H9 (cell line): ENCODE results near the gene NCEH1. TPM values are rescaled to one million over a fixed set of nuclear protein-coding genes. Genes with fewer than 3 reads are reported as not detected.

Experiments used
- DNase-seq: peaks from one replicate; pipeline ENCODE4 v3.0.0-alpha.2; 2017
- H2AFZ ChIP-seq: one replicate; pipeline ENCODE4 v1.6.1; 2013; ENCODE audit warnings: mild to moderate bottlenecking, low read length, control low read depth, moderate library complexity
- H2AK5ac ChIP-seq: 2 replicates; pipeline ENCODE4 v1.6.1; 2013; ENCODE audit warnings: low read length, control low read depth, mixed read lengths; ENCODE audit not compliant: insufficient read length
- H2BK120ac ChIP-seq: one replicate; pipeline ENCODE4 v1.6.1; 2013; ENCODE audit warnings: low read depth, mild to moderate bottlenecking, low read length, control low read depth, inconsistent platforms; ENCODE audit not compliant: poor library complexity, severe bottlenecking
- H2BK12ac ChIP-seq: 2 replicates; pipeline ENCODE4 v1.6.1; 2013; ENCODE audit warnings: low read length, control low read depth, mixed read lengths, low read depth; ENCODE audit not compliant: insufficient read length
- H2BK15ac ChIP-seq: 2 replicates; pipeline ENCODE4 v1.6.1; 2013; ENCODE audit warnings: low read depth, low read length, control low read depth
- H2BK20ac ChIP-seq: one replicate; pipeline ENCODE4 v1.6.1; 2013; ENCODE audit warnings: low read depth, mild to moderate bottlenecking, low read length, control low read depth, inconsistent platforms; ENCODE audit not compliant: poor library complexity, severe bottlenecking
- H2BK5ac ChIP-seq: 2 replicates; pipeline ENCODE4 v1.6.1; 2013; ENCODE audit warnings: low read length, control low read depth, mixed read lengths; ENCODE audit not compliant: insufficient read length
- H3K14ac ChIP-seq: 2 replicates; pipeline ENCODE4 v1.6.1; 2013; ENCODE audit warnings: low read length, control low read depth; ENCODE audit not compliant: insufficient read depth
- H3K18ac ChIP-seq: 2 replicates; pipeline ENCODE4 v1.6.1; 2013; ENCODE audit warnings: low read depth, mild to moderate bottlenecking, mixed read lengths, low read length, control low read depth; ENCODE audit not compliant: insufficient read length
- H3K23ac ChIP-seq: 2 replicates; pipeline ENCODE4 v1.6.1; 2013; ENCODE audit warnings: low read length, control low read depth, mixed read lengths, low read depth; ENCODE audit not compliant: insufficient read length
- H3K23me2 ChIP-seq: 2 replicates; pipeline ENCODE4 v1.6.1; 2013; ENCODE audit warnings: low read depth, mild to moderate bottlenecking, mixed read lengths, low read length, control low read depth; ENCODE audit not compliant: insufficient read length, poor library complexity, severe bottlenecking
- H3K27ac ChIP-seq: 2 replicates; pipeline ENCODE4 v1.5.1; 2013; ENCODE audit warnings: low read length, control low read depth, mixed read lengths, low read depth; ENCODE audit not compliant: insufficient read length
- H3K27me3 ChIP-seq: 2 replicates; pipeline ENCODE4 v1.6.1; 2013; ENCODE audit warnings: low read length, control low read depth, inconsistent platforms; ENCODE audit not compliant: insufficient read depth
- H3K4ac ChIP-seq: 2 replicates; pipeline ENCODE4 v1.6.1; 2013; ENCODE audit warnings: low read depth, mild to moderate bottlenecking, control low read depth, inconsistent platforms, low read length, moderate library complexity
- H3K4me1 ChIP-seq: 2 replicates; pipeline ENCODE4 v1.6.1; 2013; ENCODE audit warnings: low read length, control low read depth, inconsistent platforms; ENCODE audit not compliant: insufficient read depth
- H3K4me2 ChIP-seq: 2 replicates; pipeline ENCODE4 v1.6.1; 2013; ENCODE audit warnings: low read length, control low read depth, mixed read lengths; ENCODE audit not compliant: insufficient read length, insufficient read depth
- H3K56ac ChIP-seq: 2 replicates; pipeline ENCODE4 v1.6.1; 2013; ENCODE audit warnings: low read depth, mild to moderate bottlenecking, mixed read lengths, low read length, control low read depth; ENCODE audit not compliant: insufficient read length
- H3K79me1 ChIP-seq: 2 replicates; pipeline ENCODE4 v1.6.1; 2013; ENCODE audit warnings: low read depth, mild to moderate bottlenecking, moderate library complexity, low read length, control low read depth, inconsistent platforms; ENCODE audit not compliant: insufficient read depth, poor library complexity, severe bottlenecking
- H3K79me2 ChIP-seq: 2 replicates; pipeline ENCODE4 v1.6.1; 2013; ENCODE audit warnings: low read length, control low read depth, inconsistent platforms; ENCODE audit not compliant: insufficient read depth
- H3K9ac ChIP-seq: 2 replicates; pipeline ENCODE4 v1.6.1; 2013; ENCODE audit warnings: low read length, control low read depth, mixed read lengths; ENCODE audit not compliant: insufficient read length; ENCODE audit errors: extremely low read depth
- H3K9me3 ChIP-seq: one replicate; pipeline ENCODE4 v1.6.1; 2013; ENCODE audit warnings: low read depth, low read length, inconsistent platforms; ENCODE audit not compliant: control insufficient read depth
- H3T11ph ChIP-seq: one replicate; pipeline ENCODE4 v1.6.1; 2013; ENCODE audit warnings: mild to moderate bottlenecking, low read length, control low read depth, inconsistent platforms
- H4K20me1 ChIP-seq: one replicate; pipeline ENCODE4 v1.6.1; 2013; ENCODE audit not compliant: control insufficient read depth, insufficient read length, insufficient read depth
- H4K5ac ChIP-seq: 2 replicates; pipeline ENCODE4 v1.6.1; 2013; ENCODE audit warnings: low read depth, mild to moderate bottlenecking, mixed read lengths, low read length, control low read depth; ENCODE audit not compliant: insufficient read length
- H4K8ac ChIP-seq: replicated peaks from 2 replicates; pipeline ENCODE4 v1.6.1; 2013; ENCODE audit warnings: low read length, control low read depth, mixed read lengths, low read depth; ENCODE audit not compliant: insufficient read length
- H4K91ac ChIP-seq: 2 replicates; pipeline ENCODE4 v1.6.1; 2013; ENCODE audit warnings: low read depth, mild to moderate bottlenecking, moderate library complexity, mixed read lengths, low read length, control low read depth; ENCODE audit not compliant: insufficient read length
- H3K27ac Mint-ChIP-seq, 3 experiments: 2 replicates in 2 of 3; 3 replicates in 1 of 3; pipeline ENCODE4 v1.8.0; 2020 to 2021; ENCODE audit warnings: mixed read lengths in 3 of 3, mild to moderate bottlenecking in 1 of 3, moderate library complexity in 1 of 3
- H3K27me3 Mint-ChIP-seq: 2 replicates; pipeline ENCODE4 v1.8.0; 2021; ENCODE audit warnings: low read depth, mild to moderate bottlenecking, moderate library complexity, mixed read lengths
- H3K36me3 Mint-ChIP-seq, 3 experiments: 2 replicates in 2 of 3; 3 replicates in 1 of 3; pipeline ENCODE4 v1.8.0; 2020 to 2021; ENCODE audit warnings: low read depth in 3 of 3, mixed read lengths in 3 of 3; ENCODE audit not compliant: insufficient read depth in 1 of 3
- H3K4me1 Mint-ChIP-seq, 2 experiments: 2 replicates each; pipeline ENCODE4 v1.8.0; 2020; ENCODE audit warnings: mixed read lengths in 2 of 2
- H3K4me3 Mint-ChIP-seq, 2 experiments: 2 replicates in 1 of 2; 3 replicates in 1 of 2; pipeline ENCODE4 v1.8.0; 2020 to 2021; ENCODE audit warnings: mild to moderate bottlenecking in 2 of 2, mixed read lengths in 2 of 2, moderate library complexity in 1 of 2
- H3K9me3 Mint-ChIP-seq, 2 experiments: 2 replicates in 1 of 2; 3 replicates in 1 of 2; pipeline ENCODE4 v1.8.0; 2020; ENCODE audit warnings: mild to moderate bottlenecking in 2 of 2, mixed read lengths in 2 of 2, moderate library complexity in 1 of 2
- WGBS: extraction: QIAGEN DNeasy Blood & Tissue Kit; methylation state at CpG from one replicate; pipeline ENCODE4 v1.1.7; 2013; ENCODE audit warnings: missing lambda C conversion rate, low lambda C conversion rate, mixed read lengths; ENCODE audit not compliant: insufficient read length; ENCODE audit errors: extremely low coverage; 5-methylcytosine and 5-hydroxymethylcytosine counted together
- total RNA-seq: library from RNA; stranded (reverse); gene quantifications from 2 replicates; pipeline ENCODE4 v1.2.1, GENCODE V29; 2021
- TF ChIP-seq, protein P1 (sequence below): fragments of 200-600 bp; sonication (generic); conservative IDR thresholded peaks from 3 replicates; pipeline ENCODE4 v1.8.0; 2021; ENCODE audit warnings: antibody characterized with exemption, mild to moderate bottlenecking

The NCEH1 gene
- total RNA-seq, 1 experiment from 2014 or later = 2.3 TPM

DNA sequence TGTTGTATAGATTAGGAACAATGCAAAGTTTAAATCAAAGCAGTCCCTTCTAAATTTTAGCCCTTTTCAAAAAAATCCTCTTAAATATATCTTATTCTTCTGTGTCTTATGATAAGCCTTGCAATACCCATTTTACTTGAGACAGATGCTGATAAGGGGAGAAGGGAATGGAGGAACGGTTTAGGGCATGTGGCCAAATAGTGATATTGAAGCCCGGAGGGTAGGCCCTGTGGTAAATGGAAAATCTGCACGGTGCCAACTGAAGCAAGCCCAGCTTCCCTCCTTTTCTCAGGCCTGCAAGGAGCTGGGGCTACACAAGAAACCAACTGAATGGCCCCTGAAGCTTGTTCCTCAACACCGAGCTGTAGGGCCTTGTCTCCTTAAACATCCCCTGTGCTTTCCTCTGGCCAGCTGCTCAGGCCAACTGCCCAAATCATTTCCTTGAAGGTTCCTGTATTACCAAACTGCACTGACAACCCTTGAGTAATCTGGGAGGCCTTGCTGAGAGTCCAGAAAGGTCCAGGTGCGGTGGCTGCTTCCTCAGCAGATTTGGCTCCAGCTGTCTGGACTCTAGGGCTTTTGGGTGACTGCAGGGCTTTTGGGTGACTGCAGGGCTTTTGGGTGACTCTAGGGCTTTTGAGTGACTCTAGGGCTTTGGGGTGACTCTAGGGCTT, 67.2 kb downstream of the NCEH1 start:
- Histone ChIP-seq H3K18ac (no peak overlapping the region), H2BK20ac (no peak overlapping the region), H3K4me2 (no peak overlapping the region), H3K9ac (no peak overlapping the region), H3K27me3 (no peaks in the 10 kb centered on the region), H2BK12ac (no peak overlapping the region), H4K5ac (no peak overlapping the region), H3T11ph (no peak overlapping the region), H3K9me3 (no peaks in the 10 kb centered on the region), H4K20me1 (no peaks in the 10 kb centered on the region), H2BK15ac (no peak overlapping the region), H2BK120ac (no peak overlapping the region), H3K4ac (no peak overlapping the region), H4K91ac (no peak overlapping the region), H3K14ac (no peak overlapping the region), H2AK5ac (no peak overlapping the region), H2AFZ (no peak overlapping the region), H4K8ac (no peak overlapping the region), H3K79me2 (no peaks in the 10 kb centered on the region), H3K79me1 (no peaks in the 10 kb centered on the region), H3K56ac (no peak overlapping the region), H3K23ac (no peak overlapping the region), H3K4me1 (no peaks in the 10 kb centered on the region; the same call in 1 of the 2 replicates), H2BK5ac (no peak overlapping the region), H3K27ac (no peak overlapping the region), H3K23me2 (no peaks in the 10 kb centered on the region)
- WGBS = no CpG with 5 or more reads among the region's 5 CpGs
- DNase-seq = no peak
- TF ChIP-seq, protein P1, sequence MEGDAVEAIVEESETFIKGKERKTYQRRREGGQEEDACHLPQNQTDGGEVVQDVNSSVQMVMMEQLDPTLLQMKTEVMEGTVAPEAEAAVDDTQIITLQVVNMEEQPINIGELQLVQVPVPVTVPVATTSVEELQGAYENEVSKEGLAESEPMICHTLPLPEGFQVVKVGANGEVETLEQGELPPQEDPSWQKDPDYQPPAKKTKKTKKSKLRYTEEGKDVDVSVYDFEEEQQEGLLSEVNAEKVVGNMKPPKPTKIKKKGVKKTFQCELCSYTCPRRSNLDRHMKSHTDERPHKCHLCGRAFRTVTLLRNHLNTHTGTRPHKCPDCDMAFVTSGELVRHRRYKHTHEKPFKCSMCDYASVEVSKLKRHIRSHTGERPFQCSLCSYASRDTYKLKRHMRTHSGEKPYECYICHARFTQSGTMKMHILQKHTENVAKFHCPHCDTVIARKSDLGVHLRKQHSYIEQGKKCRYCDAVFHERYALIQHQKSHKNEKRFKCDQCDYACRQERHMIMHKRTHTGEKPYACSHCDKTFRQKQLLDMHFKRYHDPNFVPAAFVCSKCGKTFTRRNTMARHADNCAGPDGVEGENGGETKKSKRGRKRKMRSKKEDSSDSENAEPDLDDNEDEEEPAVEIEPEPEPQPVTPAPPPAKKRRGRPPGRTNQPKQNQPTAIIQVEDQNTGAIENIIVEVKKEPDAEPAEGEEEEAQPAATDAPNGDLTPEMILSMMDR = no peak
- H3K9me3 Mint-ChIP-seq = no peaks in the 10 kb centered on the region
- no peak overlapping the region for H3K4me3 Mint-ChIP-seq
- H3K27ac Mint-ChIP-seq = 0 out of 7 replicates have a peak overlapping the region, but pooled peaks of 1 of the 3 experiments have one; percentile 19
- H3K4me1 Mint-ChIP-seq = peaks cover 4 to 6% of the 10 kb centered on the region in 2 experiments
- H3K36me3 Mint-ChIP-seq = peaks cover 0 to 2% (median 1%) of the 10 kb centered on the region in 3 experiments; a peak in 3 of 7 replicates
- H3K27me3 Mint-ChIP-seq = no peaks in the 10 kb centered on the region
